SK-N-SH treated with all-trans-retinoic acid at 6 μM for 48 hours (cell line): ENCODE measurements around the gene ABI3.

ENCODE experiments used
- ATAC-seq: fragments of 200-7000 bp; cut with Tn5 transposase; 3 replicates; pipeline ENCODE4 v1.9.1; 2020; ENCODE audit warnings: mild to moderate bottlenecking, moderate library complexity
- ARNTL ChIP-seq: fragments of 450-650 bp; formaldehyde crosslinking; IDR thresholded peaks from 2 replicates; pipeline ENCODE4 v1.5.0; 2020; ENCODE audit warnings: low read depth, mild to moderate bottlenecking, moderate library complexity, borderline replicate concordance
- BACH2 ChIP-seq: fragments of 250-450 bp; sonication (Bioruptor Pico); IDR thresholded peaks from 2 replicates; pipeline ENCODE4 v1.9.0; 2021; ENCODE audit warnings: mild to moderate bottlenecking, borderline replicate concordance
- CSDC2 ChIP-seq: fragments of 250-450 bp; sonication (Bioruptor Pico); IDR thresholded peaks from 2 replicates; pipeline ENCODE4 v1.5.0; 2020; ENCODE audit warnings: mild to moderate bottlenecking, moderate library complexity
- ISL1 ChIP-seq: fragments of 250-450 bp; sonication (Bioruptor Pico); IDR thresholded peaks from 2 replicates; pipeline ENCODE4 v2.1.2; 2022; ENCODE audit warnings: mild to moderate bottlenecking, moderate library complexity
- PPARA ChIP-seq: fragments of 250-450 bp; sonication (Bioruptor Pico); IDR thresholded peaks from 2 replicates; pipeline ENCODE4 v1.5.0; 2020; ENCODE audit warnings: mild to moderate bottlenecking, borderline replicate concordance
- RARB ChIP-seq: fragments of 250-450 bp; sonication (Bioruptor Pico); IDR thresholded peaks from 2 replicates; pipeline ENCODE4 v1.8.0; 2021; ENCODE audit warnings: mild to moderate bottlenecking, moderate library complexity
- SNAI2 ChIP-seq: fragments of 250-450 bp; sonication (Bioruptor Pico); IDR thresholded peaks from 2 replicates; pipeline ENCODE4 v1.5.0; 2020; ENCODE audit warnings: mild to moderate bottlenecking, moderate library complexity
- TOX ChIP-seq: fragments of 250-450 bp; sonication (Bioruptor Pico); IDR thresholded peaks from 2 replicates; pipeline ENCODE4 v1.8.0; 2021; ENCODE audit warnings: mild to moderate bottlenecking, moderate library complexity, borderline replicate concordance
- ZC3H10 ChIP-seq: fragments of 250-450 bp; sonication (Bioruptor Pico); IDR thresholded peaks from 2 replicates; pipeline ENCODE4 v1.5.1; 2021; ENCODE audit warnings: mild to moderate bottlenecking, moderate library complexity
- ZFP3 ChIP-seq: fragments of 250-450 bp; sonication (Bioruptor Pico); IDR thresholded peaks from 2 replicates; pipeline ENCODE4 v1.5.0; 2020; ENCODE audit warnings: mild to moderate bottlenecking, moderate library complexity
- ZNF565 ChIP-seq: fragments of 450-650 bp; formaldehyde crosslinking; conservative IDR thresholded peaks from 2 replicates; pipeline ENCODE4 v1.5.0; 2020; ENCODE audit warnings: low read depth, mild to moderate bottlenecking, moderate library complexity
- ZNF70 ChIP-seq: fragments of 450-650 bp; formaldehyde crosslinking; IDR thresholded peaks from 2 replicates; pipeline ENCODE4 v1.5.0; 2020; ENCODE audit warnings: mild to moderate bottlenecking, moderate library complexity
- ZNF8 ChIP-seq: fragments of 450-650 bp; formaldehyde crosslinking; IDR thresholded peaks from 2 replicates; pipeline ENCODE4 v1.5.0; 2020; ENCODE audit warnings: mild to moderate bottlenecking, moderate library complexity
- TF ChIP-seq, protein P1 (sequence below): fragments of 250-450 bp; sonication (Bioruptor Pico); IDR thresholded peaks from 2 replicates; pipeline ENCODE4 v1.5.0; 2020; ENCODE audit warnings: mild to moderate bottlenecking, moderate library complexity
- TF ChIP-seq, protein P2 (sequence below): fragments of 250-450 bp; sonication (Bioruptor Pico); IDR thresholded peaks from 2 replicates; pipeline ENCODE4 v1.8.0; 2020; ENCODE audit warnings: mild to moderate bottlenecking, moderate library complexity, borderline replicate concordance
- TF ChIP-seq, protein P3 (sequence below): fragments of 250-450 bp; sonication (Bioruptor Pico); IDR thresholded peaks from 2 replicates; pipeline ENCODE4 v1.5.1; 2020; ENCODE audit warnings: low read depth, mild to moderate bottlenecking, moderate library complexity
- TF ChIP-seq, protein P4 (sequence below): fragments of 250-450 bp; sonication (Bioruptor Pico); IDR thresholded peaks from 2 replicates; pipeline ENCODE4 v1.5.1; 2021; ENCODE audit warnings: mild to moderate bottlenecking, moderate library complexity

Gene ABI3

DNA sequence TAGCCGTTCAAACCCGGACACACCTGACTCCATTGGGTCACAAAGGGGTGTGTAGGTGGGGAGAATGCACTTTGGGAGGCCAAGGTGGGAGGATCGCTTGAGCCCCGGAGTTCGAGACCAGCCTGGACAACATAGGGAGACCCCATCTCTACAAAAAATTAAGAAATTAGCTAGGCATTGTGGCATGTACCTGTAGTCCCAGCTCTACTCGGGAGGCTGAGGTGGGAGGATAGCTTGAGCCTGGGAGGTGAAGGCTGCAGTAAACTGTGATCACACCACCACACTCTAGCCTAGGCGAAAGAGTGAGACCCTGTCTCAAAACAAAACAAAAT lies 21.0 kb downstream of the ABI3 start (continued):
- TF ChIP-seq, protein P1, sequence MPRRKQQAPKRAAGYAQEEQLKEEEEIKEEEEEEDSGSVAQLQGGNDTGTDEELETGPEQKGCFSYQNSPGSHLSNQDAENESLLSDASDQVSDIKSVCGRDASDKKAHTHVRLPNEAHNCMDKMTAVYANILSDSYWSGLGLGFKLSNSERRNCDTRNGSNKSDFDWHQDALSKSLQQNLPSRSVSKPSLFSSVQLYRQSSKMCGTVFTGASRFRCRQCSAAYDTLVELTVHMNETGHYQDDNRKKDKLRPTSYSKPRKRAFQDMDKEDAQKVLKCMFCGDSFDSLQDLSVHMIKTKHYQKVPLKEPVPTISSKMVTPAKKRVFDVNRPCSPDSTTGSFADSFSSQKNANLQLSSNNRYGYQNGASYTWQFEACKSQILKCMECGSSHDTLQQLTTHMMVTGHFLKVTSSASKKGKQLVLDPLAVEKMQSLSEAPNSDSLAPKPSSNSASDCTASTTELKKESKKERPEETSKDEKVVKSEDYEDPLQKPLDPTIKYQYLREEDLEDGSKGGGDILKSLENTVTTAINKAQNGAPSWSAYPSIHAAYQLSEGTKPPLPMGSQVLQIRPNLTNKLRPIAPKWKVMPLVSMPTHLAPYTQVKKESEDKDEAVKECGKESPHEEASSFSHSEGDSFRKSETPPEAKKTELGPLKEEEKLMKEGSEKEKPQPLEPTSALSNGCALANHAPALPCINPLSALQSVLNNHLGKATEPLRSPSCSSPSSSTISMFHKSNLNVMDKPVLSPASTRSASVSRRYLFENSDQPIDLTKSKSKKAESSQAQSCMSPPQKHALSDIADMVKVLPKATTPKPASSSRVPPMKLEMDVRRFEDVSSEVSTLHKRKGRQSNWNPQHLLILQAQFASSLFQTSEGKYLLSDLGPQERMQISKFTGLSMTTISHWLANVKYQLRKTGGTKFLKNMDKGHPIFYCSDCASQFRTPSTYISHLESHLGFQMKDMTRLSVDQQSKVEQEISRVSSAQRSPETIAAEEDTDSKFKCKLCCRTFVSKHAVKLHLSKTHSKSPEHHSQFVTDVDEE (CRISPR knock-in tag) = no peak
- TF ChIP-seq ZFP3 (CRISPR knock-in tag) = no peak

DNA sequence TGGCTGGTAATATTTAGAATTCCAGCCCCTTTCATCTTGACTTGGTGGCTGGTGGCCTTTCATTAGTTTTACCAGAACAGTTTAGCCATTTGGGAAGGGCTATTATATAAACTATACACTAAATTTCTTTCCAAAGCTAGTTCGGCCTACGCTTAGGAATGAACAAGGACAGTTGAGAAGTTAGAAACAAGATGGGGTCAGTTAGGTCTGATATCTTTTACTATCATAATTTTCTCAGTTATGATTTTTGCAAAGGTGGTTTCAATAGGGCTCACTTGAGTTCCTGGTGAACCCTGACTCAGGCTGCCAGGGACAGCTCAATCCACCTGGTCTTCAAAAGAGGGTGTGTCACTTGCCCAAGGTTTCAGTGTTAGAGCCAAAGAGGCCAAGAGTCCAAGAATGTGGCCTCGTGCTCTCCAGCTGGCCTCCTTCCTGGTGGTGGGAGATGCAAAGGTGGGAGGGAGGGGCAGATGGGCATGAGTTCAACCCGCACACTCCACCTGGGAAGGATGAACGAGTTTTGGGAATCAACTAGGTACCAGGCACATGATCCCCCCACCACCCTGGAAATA lies 24.1 kb downstream of the ABI3 start:
- TF ChIP-seq RARB (CRISPR knock-in tag) (no peak), ARNTL (CRISPR knock-in tag) (no peak), CSDC2 (CRISPR knock-in tag) (no peak), ISL1 (CRISPR knock-in tag) (no peak), PPARA (no peak), ZNF8 (CRISPR knock-in tag) (no peak), ZNF70 (CRISPR knock-in tag) (no peak), BACH2 (CRISPR knock-in tag) (no peak), ZNF565 (CRISPR knock-in tag) (no peak), ZC3H10 (CRISPR knock-in tag) (no peak)
- TF ChIP-seq, protein P2, sequence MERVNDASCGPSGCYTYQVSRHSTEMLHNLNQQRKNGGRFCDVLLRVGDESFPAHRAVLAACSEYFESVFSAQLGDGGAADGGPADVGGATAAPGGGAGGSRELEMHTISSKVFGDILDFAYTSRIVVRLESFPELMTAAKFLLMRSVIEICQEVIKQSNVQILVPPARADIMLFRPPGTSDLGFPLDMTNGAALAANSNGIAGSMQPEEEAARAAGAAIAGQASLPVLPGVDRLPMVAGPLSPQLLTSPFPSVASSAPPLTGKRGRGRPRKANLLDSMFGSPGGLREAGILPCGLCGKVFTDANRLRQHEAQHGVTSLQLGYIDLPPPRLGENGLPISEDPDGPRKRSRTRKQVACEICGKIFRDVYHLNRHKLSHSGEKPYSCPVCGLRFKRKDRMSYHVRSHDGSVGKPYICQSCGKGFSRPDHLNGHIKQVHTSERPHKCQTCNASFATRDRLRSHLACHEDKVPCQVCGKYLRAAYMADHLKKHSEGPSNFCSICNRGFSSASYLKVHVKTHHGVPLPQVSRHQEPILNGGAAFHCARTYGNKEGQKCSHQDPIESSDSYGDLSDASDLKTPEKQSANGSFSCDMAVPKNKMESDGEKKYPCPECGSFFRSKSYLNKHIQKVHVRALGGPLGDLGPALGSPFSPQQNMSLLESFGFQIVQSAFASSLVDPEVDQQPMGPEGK = no peak
- TF ChIP-seq, protein P1 (CRISPR knock-in tag) = no peak
- TF ChIP-seq, all 23 proteins: peak for 0
- ATAC-seq = no peak

DNA sequence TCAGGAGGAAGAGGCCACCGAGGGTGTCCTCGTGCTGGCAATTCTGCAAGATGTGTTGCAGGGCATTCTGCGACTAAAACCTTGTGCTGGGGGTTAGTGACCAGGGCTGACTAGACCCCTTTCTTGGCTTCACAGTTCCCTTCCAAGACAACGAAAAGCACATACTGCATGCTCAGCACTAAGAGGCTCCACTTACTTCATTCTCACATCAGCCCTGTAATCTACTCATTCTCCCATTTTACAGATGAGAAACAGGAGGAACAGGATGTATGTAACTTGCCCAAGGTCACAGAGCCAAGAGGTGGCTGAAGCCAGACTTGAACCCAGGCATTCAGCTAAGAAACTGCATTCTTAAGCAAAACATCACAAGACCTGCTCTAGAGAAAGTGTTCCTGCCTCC lies 25.4 kb downstream of the ABI3 start:
- TF ChIP-seq TOX (CRISPR knock-in tag) (no peak), ISL1 (CRISPR knock-in tag) (no peak), PPARA (no peak), SNAI2 (CRISPR knock-in tag) (no peak), RARB (CRISPR knock-in tag) (no peak), ZNF8 (CRISPR knock-in tag) (no peak), ZC3H10 (CRISPR knock-in tag) (no peak)
- TF ChIP-seq, protein P2 = no peak
- TF ChIP-seq, protein P3, sequence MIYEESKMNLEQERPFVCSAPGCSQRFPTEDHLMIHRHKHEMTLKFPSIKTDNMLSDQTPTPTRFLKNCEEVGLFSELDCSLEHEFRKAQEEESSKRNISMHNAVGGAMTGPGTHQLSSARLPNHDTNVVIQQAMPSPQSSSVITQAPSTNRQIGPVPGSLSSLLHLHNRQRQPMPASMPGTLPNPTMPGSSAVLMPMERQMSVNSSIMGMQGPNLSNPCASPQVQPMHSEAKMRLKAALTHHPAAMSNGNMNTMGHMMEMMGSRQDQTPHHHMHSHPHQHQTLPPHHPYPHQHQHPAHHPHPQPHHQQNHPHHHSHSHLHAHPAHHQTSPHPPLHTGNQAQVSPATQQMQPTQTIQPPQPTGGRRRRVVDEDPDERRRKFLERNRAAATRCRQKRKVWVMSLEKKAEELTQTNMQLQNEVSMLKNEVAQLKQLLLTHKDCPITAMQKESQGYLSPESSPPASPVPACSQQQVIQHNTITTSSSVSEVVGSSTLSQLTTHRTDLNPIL (CRISPR knock-in tag) = no peak
- TF ChIP-seq, protein P4, sequence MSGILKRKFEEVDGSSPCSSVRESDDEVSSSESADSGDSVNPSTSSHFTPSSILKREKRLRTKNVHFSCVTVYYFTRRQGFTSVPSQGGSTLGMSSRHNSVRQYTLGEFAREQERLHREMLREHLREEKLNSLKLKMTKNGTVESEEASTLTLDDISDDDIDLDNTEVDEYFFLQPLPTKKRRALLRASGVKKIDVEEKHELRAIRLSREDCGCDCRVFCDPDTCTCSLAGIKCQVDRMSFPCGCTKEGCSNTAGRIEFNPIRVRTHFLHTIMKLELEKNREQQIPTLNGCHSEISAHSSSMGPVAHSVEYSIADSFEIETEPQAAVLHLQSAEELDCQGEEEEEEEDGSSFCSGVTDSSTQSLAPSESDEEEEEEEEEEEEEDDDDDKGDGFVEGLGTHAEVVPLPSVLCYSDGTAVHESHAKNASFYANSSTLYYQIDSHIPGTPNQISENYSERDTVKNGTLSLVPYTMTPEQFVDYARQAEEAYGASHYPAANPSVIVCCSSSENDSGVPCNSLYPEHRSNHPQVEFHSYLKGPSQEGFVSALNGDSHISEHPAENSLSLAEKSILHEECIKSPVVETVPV (CRISPR knock-in tag) = no peak
- TF ChIP-seq, all 23 proteins: peak for 0
- no peak for ATAC-seq
